RWPE2 (cell line): ENCODE data around the gene PDE6B.
A peak's percentile ranks its signal among the peaks of the same experiment; 100 is the strongest.

Experiments used
- ATAC-seq: fragments of 200-7000 bp; cut with Tn5 transposase; 3 replicates; pipeline ENCODE4 v1.9.1; 2021; ENCODE audit warnings: low read depth
- DNase-seq: peaks from one replicate; pipeline ENCODE4 v3.0.0-alpha.2; 2020; ENCODE audit warnings: low spot score
- H3K27ac ChIP-seq: fragments of 450-650 bp; 2 replicates; pipeline ENCODE4 v1.5.1; 2017; ENCODE audit warnings: mild to moderate bottlenecking; ENCODE audit not compliant: poor library complexity, severe bottlenecking
- H3K27me3 ChIP-seq: fragments of 250-450 bp; sonication (Bioruptor Pico); 2 replicates; pipeline ENCODE4 v1.5.1; 2021; ENCODE audit warnings: mild to moderate bottlenecking, moderate library complexity; ENCODE audit not compliant: insufficient read depth, poor library complexity, severe bottlenecking
- H3K36me3 ChIP-seq: fragments of 250-450 bp; sonication (Bioruptor Pico); 2 replicates; pipeline ENCODE4 v1.5.1; 2020; ENCODE audit warnings: low read depth, mild to moderate bottlenecking, moderate library complexity
- H3K4me1 ChIP-seq: fragments of 250-450 bp; sonication (Bioruptor Pico); 2 replicates; pipeline ENCODE4 v1.5.1; 2021; ENCODE audit warnings: mild to moderate bottlenecking, moderate library complexity; ENCODE audit not compliant: insufficient read depth, poor library complexity, severe bottlenecking
- H3K4me3 ChIP-seq: fragments of 250-450 bp; sonication (Bioruptor Pico); 2 replicates; pipeline ENCODE4 v1.5.1; 2021; ENCODE audit warnings: mild to moderate bottlenecking, moderate library complexity; ENCODE audit not compliant: severe bottlenecking
- H3K9me3 ChIP-seq: fragments of 250-450 bp; sonication (Bioruptor Pico); 2 replicates; pipeline ENCODE4 v1.5.1; 2021; ENCODE audit warnings: mild to moderate bottlenecking, moderate library complexity; ENCODE audit not compliant: severe bottlenecking
- TF ChIP-seq, protein P1 (sequence below): fragments of 450-650 bp; IDR thresholded peaks from one replicate; pipeline ENCODE4 v1.5.1; 2017; ENCODE audit warnings: mild to moderate bottlenecking, moderate library complexity; ENCODE audit not compliant: poor library complexity, severe bottlenecking

Gene PDE6B

DNA sequence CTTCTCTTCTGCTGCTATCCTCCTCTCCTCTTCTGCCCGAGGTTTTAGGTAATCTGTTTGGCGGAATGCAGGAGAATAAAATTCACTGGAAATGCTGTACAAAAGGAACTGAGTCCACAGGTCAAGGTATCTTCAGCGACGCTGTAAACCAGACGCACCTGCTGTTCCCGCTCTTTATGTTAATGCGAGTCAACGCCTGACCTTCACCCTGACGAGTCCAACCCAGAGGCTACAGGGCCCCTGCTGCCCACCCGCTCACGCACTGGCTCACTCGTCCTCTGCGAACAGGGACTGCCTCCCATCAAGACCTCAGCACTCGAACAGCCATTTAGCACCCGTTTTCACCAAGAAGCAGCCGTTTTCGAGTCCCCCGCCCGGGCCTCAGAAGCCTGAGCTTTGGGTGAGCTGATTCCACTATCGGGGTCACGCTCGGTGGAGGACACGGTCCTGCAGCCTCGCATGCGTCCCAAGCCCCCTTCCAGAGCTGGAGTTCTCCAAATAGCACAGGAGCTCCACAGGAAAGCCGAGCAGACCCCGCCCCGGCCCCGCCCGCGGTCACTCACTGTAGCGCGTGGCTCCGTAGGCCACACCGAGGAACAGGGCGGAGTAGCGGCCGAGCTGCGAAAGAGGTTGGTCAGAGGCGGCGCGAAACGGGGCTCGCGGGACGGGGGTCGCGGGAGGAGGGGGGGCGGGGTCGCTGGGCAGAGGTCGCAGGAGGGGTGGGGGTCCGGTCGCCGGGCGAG lies 48.1 kb downstream of the PDE6B start:
- H3K27me3 ChIP-seq = no peaks in the 10 kb centered on the region
- ATAC-seq (no peak), DNase-seq (no peak)
- H3K9me3 ChIP-seq = no peaks in the 10 kb centered on the region
- H3K27ac ChIP-seq = peak overlapping the region; percentile 57
- TF ChIP-seq, protein P1, sequence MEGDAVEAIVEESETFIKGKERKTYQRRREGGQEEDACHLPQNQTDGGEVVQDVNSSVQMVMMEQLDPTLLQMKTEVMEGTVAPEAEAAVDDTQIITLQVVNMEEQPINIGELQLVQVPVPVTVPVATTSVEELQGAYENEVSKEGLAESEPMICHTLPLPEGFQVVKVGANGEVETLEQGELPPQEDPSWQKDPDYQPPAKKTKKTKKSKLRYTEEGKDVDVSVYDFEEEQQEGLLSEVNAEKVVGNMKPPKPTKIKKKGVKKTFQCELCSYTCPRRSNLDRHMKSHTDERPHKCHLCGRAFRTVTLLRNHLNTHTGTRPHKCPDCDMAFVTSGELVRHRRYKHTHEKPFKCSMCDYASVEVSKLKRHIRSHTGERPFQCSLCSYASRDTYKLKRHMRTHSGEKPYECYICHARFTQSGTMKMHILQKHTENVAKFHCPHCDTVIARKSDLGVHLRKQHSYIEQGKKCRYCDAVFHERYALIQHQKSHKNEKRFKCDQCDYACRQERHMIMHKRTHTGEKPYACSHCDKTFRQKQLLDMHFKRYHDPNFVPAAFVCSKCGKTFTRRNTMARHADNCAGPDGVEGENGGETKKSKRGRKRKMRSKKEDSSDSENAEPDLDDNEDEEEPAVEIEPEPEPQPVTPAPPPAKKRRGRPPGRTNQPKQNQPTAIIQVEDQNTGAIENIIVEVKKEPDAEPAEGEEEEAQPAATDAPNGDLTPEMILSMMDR = no peak
- H3K4me1 ChIP-seq = peaks cover 11% of the 10 kb centered on the region
- peaks cover 25% of the 10 kb centered on the region for H3K36me3 ChIP-seq
- H3K4me3 ChIP-seq = peak overlapping the region; percentile 67

- Histone ChIP-seq H3K9me3 (no peaks in the 10 kb centered on the region), H3K4me1 (peaks cover 12% of the 10 kb centered on the region), H3K27me3 (no peaks in the 10 kb centered on the region), H3K36me3 (peaks cover 25% of the 10 kb centered on the region), H3K27ac (peak within 1 kb of the TSS; percentile 57), H3K4me3 (peak within 1 kb of the TSS; percentile 67)
- DNase-seq = peak; percentile 98
- peak; percentile 80 for ATAC-seq
- TF ChIP-seq, protein P1 = peak; percentile 91
Observed at GRCh38 chr4:674172-675035, 49.0 kb downstream of the PDE6B start, which contains the start of the genes ATP5ME and MYL5. TSS of gene ATP5ME (minus strand) at chr4:674276. CDS start at chr4:674247, 29 bp downstream. TSS of gene MYL5 (plus strand) at chr4:674542. CDS start at chr4:678027, 3,485 bp downstream.

DNA sequence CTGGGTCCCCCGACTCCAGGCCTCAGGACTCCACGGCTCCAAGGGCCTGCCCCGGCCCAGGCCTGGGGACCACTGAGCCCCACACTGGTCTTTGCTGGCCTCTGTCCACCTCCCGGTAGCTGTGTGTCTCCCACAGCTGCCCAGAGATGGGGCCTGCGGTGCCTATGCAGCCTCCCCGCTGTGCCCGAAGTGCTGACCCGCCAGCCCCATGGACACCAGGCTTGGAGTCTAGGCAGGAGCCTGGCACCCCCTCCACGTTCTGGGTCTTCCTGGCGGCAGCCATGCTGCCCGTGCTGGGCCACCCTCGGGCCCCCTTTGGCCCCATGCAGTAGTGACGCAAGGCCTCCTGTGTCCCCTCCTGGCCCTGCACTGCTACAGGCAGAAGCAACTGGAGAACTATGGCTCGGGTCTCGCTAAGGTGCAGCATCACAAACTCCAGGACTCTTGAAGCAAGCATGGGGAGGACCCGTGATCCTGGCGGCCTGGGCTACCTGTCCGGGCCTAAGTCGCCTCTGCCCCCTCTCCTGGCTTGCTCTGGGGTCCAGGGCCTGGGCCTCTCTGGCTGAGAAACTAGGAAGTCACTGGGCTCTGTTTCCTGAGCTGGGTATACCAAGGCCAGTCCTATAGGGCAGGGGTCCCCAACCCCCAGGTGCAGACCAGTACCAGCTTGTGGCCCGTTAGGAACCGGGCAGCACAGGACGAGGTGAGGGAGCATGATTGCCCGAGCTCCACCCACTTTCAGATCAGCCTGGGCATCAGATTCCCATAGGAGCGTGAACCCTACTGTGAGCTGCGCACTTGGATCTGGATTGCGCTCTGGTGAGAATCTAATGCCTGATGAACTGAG lies 49.9 kb downstream of the PDE6B start:
- H3K4me3 ChIP-seq = peak overlapping the region; percentile 67
- TF ChIP-seq, protein P1 = no peak
- H3K4me1 ChIP-seq = peaks cover 12% of the 10 kb centered on the region
- peak overlapping the region; percentile 57 for H3K27ac ChIP-seq
- no peaks in the 10 kb centered on the region for H3K27me3 ChIP-seq
- H3K9me3 ChIP-seq = no peaks in the 10 kb centered on the region
- ATAC-seq (peak; percentile 0; the same call in 1 of the 3 replicates), DNase-seq (no peak)
- peaks cover 25% of the 10 kb centered on the region for H3K36me3 ChIP-seq

DNA sequence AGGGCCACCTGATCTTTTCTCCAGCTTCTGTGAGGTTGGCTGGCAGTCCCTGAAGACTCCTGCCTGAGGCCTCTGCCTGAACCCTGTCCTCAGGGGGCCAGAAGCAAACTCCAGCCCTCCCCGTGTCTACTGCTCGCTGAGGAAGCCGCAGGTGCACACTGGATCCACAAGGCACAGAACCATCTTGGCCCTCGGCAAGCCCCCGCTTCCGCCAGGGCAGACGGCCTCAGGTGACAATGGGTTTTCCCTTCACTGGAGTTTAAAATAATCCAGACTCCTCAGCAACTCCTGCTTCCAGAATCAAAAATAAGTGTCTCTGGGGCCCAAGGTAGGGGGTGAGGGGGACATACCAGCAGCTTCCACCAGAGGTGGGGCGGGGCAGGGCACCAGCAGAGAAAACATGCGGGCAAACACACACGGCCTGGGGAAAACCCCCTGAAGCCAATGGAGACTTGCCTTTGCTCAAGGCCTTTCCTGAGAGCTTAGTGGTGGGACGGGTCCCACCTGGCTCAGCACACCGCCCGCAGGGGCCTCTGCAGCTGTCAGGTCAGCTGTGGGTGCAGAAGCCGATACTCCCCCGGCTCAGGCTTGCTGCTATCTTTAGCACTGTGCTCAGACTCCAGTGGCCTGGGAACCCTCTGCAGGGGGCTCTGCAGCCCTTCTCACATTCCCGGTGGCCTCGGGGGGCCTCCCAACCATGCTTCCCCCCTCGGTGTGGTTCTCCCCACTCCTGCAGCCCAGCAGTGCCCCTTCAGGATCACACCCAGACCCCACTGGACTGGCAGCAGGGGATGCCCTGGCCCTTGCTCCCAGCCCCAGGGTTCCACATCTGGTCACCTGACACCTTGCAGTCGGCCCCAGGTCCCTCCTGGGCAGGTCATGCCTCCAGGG lies 50.9 kb downstream of the PDE6B start:
- TF ChIP-seq, protein P1 = no peak
- no peak overlapping the region for H3K4me3 ChIP-seq

More for the DNA sequence above, 50.9 kb downstream of the PDE6B start:
- Histone ChIP-seq H3K36me3 (peaks cover 19% of the 10 kb centered on the region), H3K9me3 (no peaks in the 10 kb centered on the region), H3K4me1 (peaks cover 12% of the 10 kb centered on the region), H3K27ac (no peak overlapping the region), H3K27me3 (no peaks in the 10 kb centered on the region)
- ATAC-seq (no peak), DNase-seq (no peak)
